A204.1 (cell line): Measurements from ENCODE around the gene CHRND.
"Not testable (repeated sequence)": the region's sequence is repeated elsewhere in the genome, so short reads cannot be mapped to it uniquely, and the experiment has no call there.

ENCODE experiments used
- FAIRE-seq: peaks from 2 replicates; lab custom pipeline; 2012; peaks lifted over from hg19 to GRCh38; lab: Jason Lieb, UNC

CHRND gene

DNA sequence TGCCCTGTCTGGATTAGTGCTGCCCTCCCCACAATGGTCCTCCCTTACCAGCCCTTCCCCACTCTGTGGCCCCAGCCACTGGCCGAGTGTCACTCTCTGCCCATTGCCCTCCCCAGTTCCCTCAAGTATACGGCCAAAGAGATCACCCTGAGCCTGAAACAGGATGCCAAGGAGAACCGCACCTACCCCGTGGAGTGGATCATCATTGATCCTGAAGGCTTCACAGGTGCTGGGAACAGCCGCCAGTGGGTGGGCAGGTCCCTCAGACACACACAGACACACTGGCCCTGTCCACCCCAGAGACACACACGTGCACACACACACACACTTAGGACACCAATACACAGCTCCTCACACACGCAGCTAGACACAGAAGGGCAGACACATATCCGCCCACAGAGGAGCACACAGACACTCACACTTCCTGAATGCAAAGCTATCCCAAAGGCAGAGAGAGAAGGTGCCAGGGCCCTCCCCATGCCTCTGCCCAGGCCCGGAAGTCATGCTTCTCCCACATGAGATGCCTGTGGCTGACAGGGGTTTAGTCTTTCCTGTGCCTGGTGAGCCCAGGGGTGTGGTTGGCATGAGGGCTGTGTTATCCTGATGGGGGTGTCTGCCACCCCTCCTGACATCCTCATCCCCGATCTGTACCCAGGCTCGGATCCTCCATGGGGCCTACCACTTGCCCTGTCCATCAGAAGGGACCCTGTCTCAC, 2.9 kb downstream of the CHRND start:
- FAIRE-seq, result no peak

GRCh38 chr2:232529806-232530547, 4.0 kb downstream of the CHRND start:
- no peak for FAIRE-seq

DNA sequence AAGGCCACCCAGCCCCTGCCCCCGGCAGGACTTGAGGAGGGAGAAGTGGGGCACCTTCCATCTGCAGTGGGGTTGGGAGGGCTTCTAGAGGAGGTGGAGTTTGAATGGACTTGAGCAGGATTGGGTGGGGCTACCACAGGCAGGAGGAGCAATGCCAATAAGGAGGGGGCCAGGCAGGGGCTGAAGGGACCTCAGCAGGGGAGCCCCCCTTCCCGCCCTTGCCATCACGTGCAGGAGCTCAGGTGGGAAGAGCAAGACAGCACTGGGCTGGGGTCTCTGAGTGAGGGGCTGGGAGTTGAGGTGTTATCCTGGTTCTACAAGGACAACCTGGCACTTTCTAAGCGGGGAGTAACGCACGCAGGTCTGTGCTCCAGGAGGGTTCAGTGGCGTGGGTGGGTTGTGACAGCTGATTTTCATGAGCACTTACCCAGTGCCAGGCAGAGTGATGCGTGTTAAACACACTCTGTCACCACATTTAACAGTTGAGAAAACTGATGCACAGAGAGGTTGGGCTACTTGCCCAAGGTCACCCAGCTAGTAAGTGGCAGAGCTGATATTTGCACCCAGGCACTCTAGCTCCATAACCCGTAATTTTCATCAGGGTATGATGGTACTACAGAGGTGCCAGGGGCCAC, 4.8 kb downstream of the CHRND start:
- FAIRE-seq, result no peak

- FAIRE-seq, result no peak
Measured at GRCh38 chr2:232532419-232532818, 6.5 kb downstream of the CHRND start.

DNA sequence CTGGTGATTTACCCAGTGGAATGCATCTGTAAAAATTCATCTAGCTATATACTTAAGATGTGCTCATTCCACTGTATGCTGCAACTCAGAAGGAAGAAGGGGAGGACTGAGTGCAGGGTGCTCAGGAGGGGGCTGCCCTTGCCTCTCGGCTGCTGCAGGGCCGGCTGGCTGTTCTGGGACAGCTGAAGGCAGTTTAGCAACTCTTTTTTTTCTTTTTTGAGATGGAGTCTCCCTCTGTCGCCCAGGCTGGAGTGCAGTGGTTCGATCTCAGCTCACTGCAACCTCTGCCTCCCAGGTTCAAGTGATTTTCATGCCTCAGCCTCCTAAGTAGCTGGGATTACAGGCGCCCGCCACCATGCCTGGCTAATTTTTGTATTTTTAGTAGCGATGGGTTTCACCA, 6.9 kb downstream of the CHRND start:
- FAIRE-seq, result not testable (repeated sequence)

GRCh38 chr2:232533944-232534710, 8.2 kb downstream of the CHRND start:
- no peak for FAIRE-seq

DNA sequence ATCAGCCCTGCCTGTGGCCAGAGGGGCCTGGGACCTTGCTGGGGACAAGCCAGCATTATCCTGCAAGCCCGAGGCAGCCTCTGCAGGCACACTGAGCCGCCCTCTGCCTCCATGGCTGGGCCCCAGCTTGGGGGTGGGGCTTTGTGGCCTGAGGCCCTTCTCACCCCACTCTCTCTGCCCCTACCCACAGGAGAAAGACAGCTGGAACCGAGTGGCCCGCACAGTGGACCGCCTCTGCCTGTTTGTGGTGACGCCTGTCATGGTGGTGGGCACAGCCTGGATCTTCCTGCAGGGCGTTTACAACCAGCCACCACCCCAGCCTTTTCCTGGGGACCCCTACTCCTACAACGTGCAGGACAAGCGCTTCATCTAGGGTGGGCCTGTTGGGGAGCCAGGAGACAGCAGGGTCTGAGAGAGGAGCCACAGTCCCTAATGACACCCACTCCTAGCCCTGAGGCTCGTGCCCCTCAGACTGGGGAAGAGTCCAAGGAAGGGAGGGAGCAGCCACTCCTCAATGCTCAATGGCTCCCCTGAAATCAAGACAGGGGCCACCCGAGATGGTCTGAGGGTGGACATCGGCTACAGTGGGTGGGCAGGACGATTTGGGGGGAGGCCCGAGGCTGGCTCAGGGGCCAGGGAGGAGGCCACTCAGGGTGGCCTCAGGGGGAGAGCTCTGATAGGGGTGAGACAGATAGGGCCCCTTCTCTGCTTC, 9.1 kb downstream of the CHRND start:
- no peak for FAIRE-seq

DNA sequence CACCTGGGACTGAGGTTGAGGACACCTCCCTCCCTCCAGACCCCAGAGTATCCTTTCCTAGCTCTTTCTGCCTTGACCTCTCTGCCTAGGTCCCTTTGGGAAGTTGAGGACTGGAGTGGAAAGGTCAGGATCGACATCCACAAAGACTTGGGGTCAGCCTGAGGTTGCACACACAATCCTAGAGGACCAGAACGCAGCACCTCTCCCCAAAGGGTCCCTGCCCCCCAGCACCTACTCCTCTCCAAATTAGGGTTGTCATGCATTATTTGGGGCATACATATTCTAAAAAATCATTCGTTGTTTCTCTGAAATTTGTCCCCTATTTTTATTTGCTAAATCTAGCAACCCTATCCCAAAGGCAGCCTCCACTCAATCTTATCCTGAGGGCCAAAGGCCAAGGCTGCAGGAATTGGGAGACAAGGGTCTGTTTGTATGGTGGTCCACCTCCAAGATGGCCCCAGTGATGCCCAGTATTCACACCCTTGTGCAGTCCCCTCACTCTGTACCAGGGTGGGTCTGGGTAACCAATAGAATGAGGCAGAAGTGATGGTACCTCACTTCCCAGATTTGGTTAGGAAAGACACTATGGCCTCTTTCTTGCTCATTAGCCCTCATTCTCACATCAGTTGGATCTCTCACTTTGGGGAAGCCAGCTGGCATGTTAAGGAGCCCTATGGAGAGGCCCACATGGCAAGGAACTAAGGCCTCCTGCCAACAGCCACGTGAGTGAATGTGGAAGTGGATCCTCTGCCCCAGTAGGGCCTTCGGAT, 10.0 kb downstream of the CHRND start:
- FAIRE-seq, result no peak

GRCh38 chr2:232537079-232537478, 11.1 kb downstream of the CHRND start:
- no peak for FAIRE-seq

GRCh38 chr2:232537499-232537898, 11.5 kb downstream of the CHRND start:
- FAIRE-seq, result no peak

DNA sequence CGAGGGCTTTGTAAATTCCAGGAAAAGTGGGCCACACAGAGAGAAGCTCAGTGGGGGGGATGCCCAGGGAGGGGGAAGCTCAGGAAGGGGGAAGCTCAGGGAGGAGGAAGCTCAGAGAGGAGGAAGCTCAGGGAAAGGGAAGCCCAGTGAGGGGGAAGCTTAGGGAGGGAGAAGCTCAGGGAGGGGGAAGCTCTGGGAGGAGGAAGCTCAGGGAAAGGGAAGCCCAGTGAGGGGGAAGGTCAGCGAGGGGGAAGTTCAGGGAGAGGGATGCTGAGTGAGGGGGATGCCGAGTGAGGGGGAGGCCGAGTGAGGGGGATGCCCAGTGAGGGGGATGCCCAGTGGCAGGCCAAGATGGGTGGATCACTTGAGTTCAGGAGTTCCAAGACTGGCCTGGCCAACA, 12.7 kb downstream of the CHRND start:
- FAIRE-seq, result no peak

DNA sequence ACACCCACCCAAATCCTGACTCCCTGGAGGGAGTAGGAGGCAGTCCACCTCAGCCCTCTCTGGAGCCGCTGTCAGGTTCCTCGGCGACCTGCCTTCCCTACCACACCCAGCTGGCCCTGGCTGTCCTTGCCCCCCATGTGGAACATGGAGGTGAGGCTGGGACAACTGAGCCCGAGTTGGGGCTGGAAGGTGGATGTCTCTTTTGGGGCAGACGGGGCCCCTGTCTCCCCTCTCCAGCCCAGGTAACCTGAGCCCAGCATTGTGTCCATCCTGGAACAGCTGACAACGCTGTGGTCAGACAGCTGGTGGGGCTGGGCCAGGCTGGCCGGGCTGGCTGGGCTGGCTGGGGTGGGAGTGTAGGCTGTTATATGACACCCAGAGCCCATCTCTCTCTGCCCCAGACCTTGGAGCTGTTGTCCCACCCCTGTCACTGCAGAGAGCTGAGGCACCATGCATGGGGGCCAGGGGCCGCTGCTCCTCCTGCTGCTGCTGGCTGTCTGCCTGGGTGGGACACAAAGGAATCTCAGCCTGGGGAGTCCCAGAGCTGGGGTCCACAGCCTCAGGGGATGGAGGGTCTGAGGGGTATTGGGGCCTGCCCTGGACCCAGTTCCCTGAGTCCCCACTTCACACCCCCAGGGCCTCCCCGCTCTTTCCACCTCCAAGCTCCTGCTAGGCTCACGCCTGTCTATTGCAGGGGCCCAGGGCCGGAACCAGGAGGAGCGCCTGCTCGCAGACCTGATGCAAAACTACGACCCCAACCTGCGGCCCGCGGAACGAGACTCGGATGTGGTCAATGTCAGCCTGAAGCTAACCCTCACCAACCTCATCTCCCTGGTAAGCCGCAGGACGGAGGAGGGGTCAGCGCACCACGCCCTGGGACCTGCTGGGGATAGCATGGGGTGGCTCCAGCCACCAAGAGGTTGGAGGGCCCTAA, 13.6 kb downstream of the CHRND start, which contains the start of gene CHRNG:
TSS of gene CHRNG (plus strand) at position 395 of the 934 bp plus-strand sequence. CDS start at position 451, 56 bp downstream.
- FAIRE-seq, result no peak

- no peak for FAIRE-seq
Measured at GRCh38 chr2:232540441-232541041, 14.6 kb downstream of the CHRND start.

DNA sequence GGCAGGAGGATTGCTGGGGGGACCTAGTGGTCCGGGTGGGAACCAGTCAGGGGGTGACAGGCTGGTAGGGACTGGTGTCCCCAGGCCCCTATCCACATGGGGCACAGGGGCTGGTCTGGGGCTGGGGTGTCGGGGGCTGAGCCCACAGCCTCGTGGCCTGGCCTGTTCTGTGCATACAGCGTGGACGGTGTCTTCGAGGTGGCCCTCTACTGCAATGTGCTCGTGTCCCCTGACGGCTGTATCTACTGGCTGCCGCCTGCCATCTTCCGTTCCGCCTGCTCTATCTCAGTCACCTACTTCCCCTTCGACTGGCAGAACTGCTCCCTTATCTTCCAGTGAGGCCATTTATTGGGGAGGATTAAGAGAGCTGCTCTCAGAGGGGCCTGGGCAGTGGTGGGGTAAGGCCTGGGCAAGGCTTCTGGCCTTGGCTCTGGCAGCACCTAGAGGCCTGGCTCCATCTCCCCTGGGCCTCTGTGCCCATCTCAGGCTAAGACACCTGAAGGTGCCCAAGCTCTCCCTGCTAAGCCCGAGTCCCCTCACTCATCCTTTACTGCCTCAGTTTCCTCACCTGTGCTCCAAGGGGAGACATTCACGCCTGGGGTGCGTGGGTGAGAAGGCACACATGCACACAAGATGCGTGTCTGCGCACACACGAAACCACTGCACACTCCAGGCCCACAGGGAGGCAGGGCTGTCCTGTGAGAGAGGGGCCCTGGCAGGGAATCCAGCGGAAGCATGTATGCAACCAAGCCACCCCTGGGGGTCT, 15.4 kb downstream of the CHRND start:
- no peak for FAIRE-seq

- no peak for FAIRE-seq
Measured at GRCh38 chr2:232541961-232542714, 16.2 kb downstream of the CHRND start.

- FAIRE-seq, result no peak
Measured at GRCh38 chr2:232542715-232543467, 16.9 kb downstream of the CHRND start.

- FAIRE-seq, result no peak
Measured at GRCh38 chr2:232543491-232543890, 17.5 kb downstream of the CHRND start.
